ENCODE data around the gene BPIFA2. TPM values are rescaled to one million over a fixed set of nuclear protein-coding genes. Genes with fewer than 3 reads are reported as not detected.
"Not testable (repeated sequence)": the region's sequence is repeated elsewhere in the genome, so short reads cannot be mapped to it uniquely, and the experiment has no call there.

The BPIFA2 gene
- total RNA-seq, 1 donor from 2014 or later: not detected

DNA sequence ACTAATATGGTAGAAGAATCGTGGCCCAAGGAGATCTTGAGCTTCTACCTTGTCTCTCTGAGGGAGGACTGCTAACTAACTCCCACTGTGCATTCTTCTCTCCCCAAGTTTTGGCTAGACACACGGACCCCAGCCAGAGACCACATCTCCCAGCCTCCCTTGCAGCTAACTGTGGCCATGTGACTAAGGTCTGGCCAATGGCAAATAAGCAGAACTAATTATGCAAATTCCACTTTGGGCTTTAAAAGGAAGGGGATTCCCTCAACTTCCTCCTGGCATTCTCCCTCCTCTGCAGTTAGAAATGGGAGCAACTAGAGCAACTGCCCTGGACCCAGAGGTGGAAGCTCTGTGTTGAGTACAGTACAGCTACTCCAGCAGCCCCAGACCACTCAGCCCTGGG lies 15.4 kb downstream of the BPIFA2 start:
- no peak overlapping the region for H3K4me3 Mint-ChIP-seq
- peaks cover 2% of the 10 kb centered on the region for H3K27me3 Mint-ChIP-seq (ENCODE audit: low read depth)
- no peak overlapping the region for H3K27ac Mint-ChIP-seq (ENCODE audit: unreplicated experiment)

DNA sequence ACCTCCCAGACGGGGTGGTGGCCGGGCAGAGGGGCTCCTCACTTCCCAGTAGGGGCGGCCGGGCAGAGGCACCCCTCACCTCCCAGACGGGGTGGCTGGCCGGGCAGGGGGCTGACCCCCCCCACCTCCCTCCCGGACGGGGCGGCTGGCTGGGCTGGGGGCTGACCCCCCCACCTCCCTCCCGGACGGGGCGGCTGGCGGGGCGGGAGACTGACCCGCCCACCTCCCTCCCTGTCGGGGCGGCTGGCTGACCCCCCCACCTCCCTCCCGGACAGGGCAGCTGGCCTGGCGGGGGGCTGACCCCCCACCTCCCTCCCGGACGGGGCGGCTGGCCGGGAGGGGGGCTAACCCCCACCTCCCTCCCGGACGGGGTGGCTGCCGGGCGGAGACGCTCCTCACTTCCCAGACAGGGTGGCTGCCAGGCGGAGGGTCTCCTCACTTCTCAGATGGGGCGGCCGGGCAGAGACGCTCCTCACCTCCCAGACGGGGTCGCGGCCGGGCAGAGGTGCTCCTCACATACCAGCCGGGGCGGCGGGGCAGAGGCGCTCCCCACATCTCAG lies 17.2 kb downstream of the BPIFA2 start:
- H3K4me3 Mint-ChIP-seq, H3K4me1 Mint-ChIP-seq: not testable (repeated sequence)
- H3K9me3 Mint-ChIP-seq: peaks cover 10% of the 10 kb centered on the region

More for the DNA sequence above, 15.4 kb downstream of the BPIFA2 start:
- Mint-ChIP-seq H3K4me1 (no peaks in the 10 kb centered on the region), H3K9me3 (peaks cover 10% of the 10 kb centered on the region), H3K36me3 (ENCODE audit: low read depth) (no peaks in the 10 kb centered on the region)
- DNase-seq (ENCODE audit: low read depth, low spot score): no peak
- TF ChIP-seq, protein P1, sequence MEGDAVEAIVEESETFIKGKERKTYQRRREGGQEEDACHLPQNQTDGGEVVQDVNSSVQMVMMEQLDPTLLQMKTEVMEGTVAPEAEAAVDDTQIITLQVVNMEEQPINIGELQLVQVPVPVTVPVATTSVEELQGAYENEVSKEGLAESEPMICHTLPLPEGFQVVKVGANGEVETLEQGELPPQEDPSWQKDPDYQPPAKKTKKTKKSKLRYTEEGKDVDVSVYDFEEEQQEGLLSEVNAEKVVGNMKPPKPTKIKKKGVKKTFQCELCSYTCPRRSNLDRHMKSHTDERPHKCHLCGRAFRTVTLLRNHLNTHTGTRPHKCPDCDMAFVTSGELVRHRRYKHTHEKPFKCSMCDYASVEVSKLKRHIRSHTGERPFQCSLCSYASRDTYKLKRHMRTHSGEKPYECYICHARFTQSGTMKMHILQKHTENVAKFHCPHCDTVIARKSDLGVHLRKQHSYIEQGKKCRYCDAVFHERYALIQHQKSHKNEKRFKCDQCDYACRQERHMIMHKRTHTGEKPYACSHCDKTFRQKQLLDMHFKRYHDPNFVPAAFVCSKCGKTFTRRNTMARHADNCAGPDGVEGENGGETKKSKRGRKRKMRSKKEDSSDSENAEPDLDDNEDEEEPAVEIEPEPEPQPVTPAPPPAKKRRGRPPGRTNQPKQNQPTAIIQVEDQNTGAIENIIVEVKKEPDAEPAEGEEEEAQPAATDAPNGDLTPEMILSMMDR (conservative IDR thresholded peaks at IDR 0.05): no peak

DNA sequence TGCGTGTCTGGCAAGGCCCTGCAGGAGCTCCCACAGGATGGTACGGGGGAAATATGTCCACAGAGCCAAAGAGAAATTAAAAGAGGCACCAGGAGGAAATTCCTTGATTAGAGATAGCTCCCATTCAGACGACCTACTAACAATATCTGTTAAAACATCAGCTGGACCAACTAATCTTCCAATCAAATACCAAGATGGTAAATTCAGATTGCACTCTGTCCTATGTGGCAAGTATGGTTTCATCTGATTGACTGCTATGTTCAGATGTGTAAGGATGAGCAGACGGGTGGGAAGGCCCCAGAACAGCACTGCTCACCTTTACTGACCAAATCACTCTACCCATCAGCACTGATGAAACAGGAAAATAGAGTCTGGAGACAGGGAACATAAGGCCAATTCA lies 19.5 kb downstream of the BPIFA2 start:
- no peaks in the 10 kb centered on the region for H3K36me3 Mint-ChIP-seq (ENCODE audit: low read depth)
- peaks cover 35% of the 10 kb centered on the region for H3K27me3 Mint-ChIP-seq (ENCODE audit: low read depth)
- H3K4me1 Mint-ChIP-seq: no peaks in the 10 kb centered on the region
- no peak overlapping the region for H3K4me3 Mint-ChIP-seq
- TF ChIP-seq, protein P1 (conservative IDR thresholded peaks at IDR 0.05): no peak
- no peak for DNase-seq (ENCODE audit: low read depth, low spot score)
- H3K27ac Mint-ChIP-seq (ENCODE audit: unreplicated experiment): no peak overlapping the region
- H3K9me3 Mint-ChIP-seq: peaks cover 10% of the 10 kb centered on the region

More for the DNA sequence above, 17.2 kb downstream of the BPIFA2 start:
- not testable (repeated sequence) for H3K27ac Mint-ChIP-seq (ENCODE audit: unreplicated experiment); DNase-seq (ENCODE audit: low read depth, low spot score); H3K36me3 Mint-ChIP-seq (ENCODE audit: low read depth)
- H3K27me3 Mint-ChIP-seq (ENCODE audit: low read depth): peaks cover 12% of the 10 kb centered on the region

DNA sequence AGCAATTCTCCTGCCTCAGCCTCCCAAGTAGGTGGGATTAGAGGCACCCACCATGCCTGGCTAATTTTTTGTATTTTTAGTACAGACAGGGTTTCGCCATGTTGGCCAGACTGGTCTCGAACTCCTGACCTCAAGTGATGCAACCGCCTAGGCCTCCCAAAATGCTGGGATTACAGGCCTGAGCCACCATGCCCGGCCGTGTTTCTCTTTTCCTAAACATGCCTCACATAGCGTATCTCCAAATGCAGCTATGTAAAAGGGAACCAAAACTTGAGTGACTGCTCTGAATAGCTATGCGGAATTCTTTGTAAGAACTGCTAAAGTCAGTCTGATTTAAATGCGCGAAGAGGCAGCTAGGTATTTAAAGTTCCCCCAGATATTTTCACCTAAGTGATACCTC lies 20.5 kb downstream of the BPIFA2 start:
- Mint-ChIP-seq H3K27ac (ENCODE audit: unreplicated experiment) (no peak overlapping the region), H3K4me3 (no peak overlapping the region), H3K27me3 (ENCODE audit: low read depth) (peaks cover 43% of the 10 kb centered on the region), H3K4me1 (no peaks in the 10 kb centered on the region), H3K9me3 (peaks cover 6% of the 10 kb centered on the region), H3K36me3 (ENCODE audit: low read depth) (no peaks in the 10 kb centered on the region)
- DNase-seq (ENCODE audit: low read depth, low spot score): no peak
- TF ChIP-seq, protein P1 (conservative IDR thresholded peaks at IDR 0.05): no peak

DNA sequence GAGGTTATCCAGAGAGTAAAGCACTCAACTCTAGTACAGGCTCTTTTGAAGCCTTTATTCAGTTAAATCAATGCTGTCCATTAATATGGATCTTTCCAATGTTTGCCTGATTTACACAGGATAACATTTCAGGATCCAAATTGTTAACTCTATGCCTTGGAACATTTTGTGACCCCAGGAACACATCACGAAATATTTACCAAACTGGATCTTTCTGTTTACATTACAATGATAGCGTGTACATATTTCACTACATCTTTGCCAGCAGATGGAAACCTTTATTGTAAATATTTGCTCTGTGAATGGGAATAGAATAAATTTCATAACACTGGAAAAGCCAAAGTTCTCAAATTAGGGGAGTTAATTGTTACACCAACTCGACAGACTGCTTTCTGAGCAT lies 23.5 kb downstream of the BPIFA2 start:
- Mint-ChIP-seq H3K4me3 (no peak overlapping the region), H3K27ac (ENCODE audit: unreplicated experiment) (no peak overlapping the region), H3K9me3 (no peaks in the 10 kb centered on the region), H3K27me3 (ENCODE audit: low read depth) (peaks cover 73% of the 10 kb centered on the region), H3K4me1 (no peaks in the 10 kb centered on the region), H3K36me3 (ENCODE audit: low read depth) (no peaks in the 10 kb centered on the region)
- DNase-seq (ENCODE audit: low read depth, low spot score): no peak
- TF ChIP-seq, protein P1 (conservative IDR thresholded peaks at IDR 0.05): no peak

DNA sequence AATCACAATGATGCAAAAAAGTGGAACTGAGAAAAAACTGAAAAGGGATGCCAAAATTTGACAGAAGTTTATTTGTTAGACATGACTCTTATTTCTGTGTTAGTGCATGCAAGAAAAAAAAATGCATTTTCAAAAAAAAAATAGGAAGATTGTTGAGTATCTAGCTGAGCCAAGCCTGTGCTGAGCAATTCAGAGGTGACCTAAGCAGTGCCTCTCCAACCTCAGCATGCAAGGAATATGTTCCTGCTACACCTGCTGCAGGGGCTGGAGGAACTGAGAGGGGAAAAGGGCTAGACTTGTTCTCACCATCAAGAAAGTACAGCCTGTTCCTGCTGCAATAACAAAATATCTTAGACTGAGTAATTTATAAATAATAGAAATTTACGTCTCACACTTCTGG lies 24.0 kb downstream of the BPIFA2 start:
- Mint-ChIP-seq H3K27me3 (ENCODE audit: low read depth) (peaks cover 75% of the 10 kb centered on the region), H3K36me3 (ENCODE audit: low read depth) (no peaks in the 10 kb centered on the region), H3K4me1 (no peaks in the 10 kb centered on the region), H3K27ac (ENCODE audit: unreplicated experiment) (no peak overlapping the region), H3K9me3 (no peaks in the 10 kb centered on the region), H3K4me3 (no peak overlapping the region)
- no peak for DNase-seq (ENCODE audit: low read depth, low spot score)
- TF ChIP-seq, protein P1 (conservative IDR thresholded peaks at IDR 0.05): no peak
